Measurements from ENCODE around the gene SLC25A21.

SLC25A21 gene

DNA sequence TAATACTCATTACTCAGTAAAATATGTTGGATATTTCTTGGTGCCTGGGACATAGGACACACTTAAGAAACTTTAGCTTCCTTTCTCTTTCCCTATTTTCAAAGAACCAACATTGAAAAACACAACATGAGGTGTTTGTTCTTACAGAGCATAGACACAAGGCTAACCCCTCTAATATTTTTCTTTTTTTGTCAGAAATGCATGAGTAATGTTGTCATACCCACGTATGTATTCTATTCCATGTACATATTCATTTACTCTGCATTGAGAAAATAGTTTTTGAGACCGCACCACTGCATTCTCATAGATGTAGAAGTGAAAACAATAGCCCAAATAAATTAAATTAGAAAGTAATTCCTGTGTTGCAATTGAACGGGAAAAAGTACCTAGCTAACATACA lies 497.7 kb downstream of the SLC25A21 start:
- in situ Hi-C loops (cut with HindIII; ENCODE audit: low sequenced_read_pairs) = no loop called here

DNA sequence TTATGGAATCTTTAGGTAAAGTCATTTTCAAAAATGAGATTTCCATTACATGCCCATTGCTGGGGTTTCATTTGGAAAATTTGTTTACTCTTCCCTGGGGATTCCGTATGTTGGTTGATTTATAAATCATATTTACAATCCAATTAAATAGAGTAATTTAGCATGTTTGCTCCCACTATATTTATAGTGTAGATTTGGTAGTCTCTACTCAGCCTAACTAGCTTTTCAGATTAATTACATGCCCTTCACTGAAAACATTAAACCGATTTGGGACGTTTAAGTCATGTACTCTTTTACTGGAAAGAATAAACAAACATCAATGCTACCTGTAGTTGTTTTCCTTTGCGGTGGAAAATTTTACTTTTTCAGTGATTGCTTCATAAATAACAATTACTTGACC lies 500.3 kb downstream of the SLC25A21 start:
- in situ Hi-C loops (cut with HindIII; ENCODE audit: low sequenced_read_pairs) = no loop called here

DNA sequence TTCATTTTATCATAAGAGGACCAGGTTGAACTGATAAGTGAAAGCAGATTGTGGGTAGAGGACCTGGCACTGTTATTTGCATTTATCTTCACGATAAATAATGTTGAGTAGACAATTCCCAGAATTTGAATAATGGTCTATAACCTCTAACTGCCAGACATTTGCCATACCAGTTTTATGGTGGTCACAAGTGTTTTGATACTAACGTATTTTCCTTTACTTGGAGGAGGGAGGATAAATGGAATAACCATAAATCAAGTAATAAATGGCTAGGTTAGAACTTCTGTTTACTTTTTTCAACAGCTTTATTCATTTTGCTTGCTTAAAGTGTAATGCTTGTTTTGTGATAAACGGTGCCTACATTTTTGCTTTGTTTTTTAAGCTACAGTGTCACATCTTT lies 501.3 kb downstream of the SLC25A21 start:
- in situ Hi-C loops (cut with HindIII; ENCODE audit: low sequenced_read_pairs) = no loop called here

DNA sequence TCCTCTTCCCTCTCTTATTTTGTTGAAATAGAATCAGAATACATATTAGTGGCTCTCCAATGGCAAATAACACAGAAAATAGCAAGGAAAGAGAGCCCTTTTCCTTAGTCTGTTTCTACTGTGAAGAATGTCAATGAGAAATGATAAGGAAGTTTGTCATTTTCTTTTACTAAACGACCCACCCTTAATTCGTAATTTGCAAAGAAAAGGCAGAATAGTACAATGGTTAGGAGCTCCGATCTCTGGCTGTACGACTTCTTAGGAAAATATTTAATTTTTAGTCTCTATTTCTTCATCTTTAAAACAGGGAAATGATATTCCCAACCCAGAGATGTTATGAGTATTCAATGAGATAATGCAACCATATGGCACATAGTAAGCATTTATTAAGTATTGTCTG lies 504.7 kb downstream of the SLC25A21 start:
- in situ Hi-C loops (cut with HindIII; ENCODE audit: low sequenced_read_pairs) = no loop called here

DNA sequence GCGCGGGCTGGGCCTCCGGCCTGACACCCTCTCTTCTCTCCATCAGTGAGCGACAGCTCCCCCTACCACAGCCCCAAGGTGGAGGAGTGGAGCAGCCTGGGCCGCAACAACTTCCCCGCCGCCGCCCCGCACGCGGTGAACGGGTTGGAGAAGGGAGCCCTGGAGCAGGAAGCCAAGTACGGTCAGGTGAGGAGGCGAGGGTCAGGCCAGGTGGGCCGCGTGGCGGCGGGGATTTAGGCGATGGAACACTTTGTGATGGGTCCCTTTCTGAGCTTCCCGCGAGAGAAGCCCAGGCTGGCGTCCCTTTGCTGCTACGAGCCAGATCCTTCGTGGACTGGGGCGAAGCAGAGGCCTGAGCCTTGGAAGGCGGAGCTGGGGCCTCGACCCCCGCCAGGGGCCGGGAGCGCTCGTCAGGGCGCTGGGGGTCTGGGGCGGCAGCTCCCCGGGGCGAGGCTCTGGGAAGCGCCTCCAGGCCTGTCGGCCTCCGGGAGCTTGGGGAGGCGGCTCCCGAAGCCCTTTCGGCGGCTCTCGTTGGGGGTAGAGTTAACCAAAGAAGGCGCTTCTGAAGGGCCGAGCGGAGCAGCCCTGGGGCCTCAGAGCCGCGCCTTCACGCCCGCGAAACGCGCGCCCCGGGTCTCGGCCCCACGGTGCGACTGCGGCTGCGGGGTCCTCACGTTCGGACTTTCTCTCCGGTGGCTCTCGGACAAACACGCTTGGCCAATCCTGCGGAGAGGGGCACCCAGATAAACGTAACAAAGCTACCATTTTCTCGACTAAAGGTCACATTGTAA lies 505.8 kb downstream of the SLC25A21 start:
- in situ Hi-C loops (cut with HindIII; ENCODE audit: low sequenced_read_pairs) = no loop called here

DNA sequence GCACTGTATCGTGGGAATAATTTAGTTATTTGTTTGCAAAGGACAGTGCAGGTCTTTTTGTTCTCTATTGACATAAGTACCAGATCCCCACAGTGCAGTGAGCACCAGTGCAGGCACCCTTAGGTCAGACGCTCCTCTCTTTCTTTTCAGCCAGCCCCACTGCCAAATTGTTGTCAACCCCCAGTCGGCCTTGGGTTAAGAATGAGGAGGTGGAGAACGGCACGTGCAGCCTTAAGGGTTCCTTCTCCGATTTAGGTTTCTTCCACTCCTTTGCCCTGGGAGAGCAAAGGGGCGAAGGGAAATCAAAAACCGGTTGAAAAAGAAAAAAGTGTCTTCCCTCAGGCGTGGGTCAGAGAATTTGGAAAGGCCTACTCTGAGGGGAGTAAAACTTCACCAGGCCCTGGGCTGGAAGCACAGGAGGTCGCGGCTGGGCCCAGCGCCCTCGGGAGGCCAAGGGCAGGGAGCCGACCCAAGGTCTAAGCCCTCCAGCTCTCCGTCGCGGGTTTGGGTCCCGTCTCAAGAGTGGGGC lies 506.5 kb downstream of the SLC25A21 start:
- in situ Hi-C loops (cut with HindIII; ENCODE audit: low sequenced_read_pairs) = no loop called here

DNA sequence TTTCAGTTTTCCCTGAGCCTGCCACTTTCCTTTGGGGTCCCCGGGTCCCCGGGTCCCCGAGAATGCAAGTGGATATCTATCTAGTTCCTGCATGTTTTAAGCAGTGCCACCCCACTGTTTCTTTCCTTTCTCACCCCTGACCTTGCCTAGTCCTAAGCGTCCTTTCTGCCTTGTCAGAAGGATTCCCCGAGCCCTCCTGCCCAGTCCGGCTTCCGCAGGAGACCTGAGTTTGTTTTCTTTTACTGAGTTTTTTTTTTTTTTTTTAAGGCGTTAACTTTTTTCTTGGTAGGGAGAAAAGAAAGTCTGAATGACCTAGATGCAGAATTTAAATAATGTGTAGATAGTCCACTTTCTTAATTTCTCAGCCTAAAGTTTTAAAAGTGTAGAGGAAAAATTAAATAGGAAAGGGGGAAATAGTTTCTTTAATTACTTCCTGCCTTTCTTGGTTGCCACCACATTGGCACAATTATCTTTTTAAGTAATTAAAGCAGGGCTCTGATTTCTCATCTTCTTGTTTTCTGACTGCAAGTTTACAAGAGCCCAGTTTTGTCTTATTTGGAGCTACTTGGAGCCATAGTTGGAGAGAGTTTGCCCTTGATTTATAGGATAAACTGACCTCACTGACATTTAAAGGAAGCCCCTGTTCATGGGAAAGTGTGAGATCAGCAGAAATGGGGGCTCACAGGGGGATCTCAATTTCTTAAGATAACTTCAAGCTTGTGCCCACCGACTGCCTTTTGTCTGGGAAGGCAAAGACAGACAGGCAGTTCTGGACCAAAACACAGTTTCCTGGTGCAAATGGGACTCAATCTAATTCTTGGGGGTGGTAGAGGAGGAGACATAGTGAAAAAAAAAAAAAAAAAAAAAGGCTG lies 507.8 kb downstream of the SLC25A21 start:
- in situ Hi-C loops (cut with HindIII; ENCODE audit: low sequenced_read_pairs) = no loop called here

DNA sequence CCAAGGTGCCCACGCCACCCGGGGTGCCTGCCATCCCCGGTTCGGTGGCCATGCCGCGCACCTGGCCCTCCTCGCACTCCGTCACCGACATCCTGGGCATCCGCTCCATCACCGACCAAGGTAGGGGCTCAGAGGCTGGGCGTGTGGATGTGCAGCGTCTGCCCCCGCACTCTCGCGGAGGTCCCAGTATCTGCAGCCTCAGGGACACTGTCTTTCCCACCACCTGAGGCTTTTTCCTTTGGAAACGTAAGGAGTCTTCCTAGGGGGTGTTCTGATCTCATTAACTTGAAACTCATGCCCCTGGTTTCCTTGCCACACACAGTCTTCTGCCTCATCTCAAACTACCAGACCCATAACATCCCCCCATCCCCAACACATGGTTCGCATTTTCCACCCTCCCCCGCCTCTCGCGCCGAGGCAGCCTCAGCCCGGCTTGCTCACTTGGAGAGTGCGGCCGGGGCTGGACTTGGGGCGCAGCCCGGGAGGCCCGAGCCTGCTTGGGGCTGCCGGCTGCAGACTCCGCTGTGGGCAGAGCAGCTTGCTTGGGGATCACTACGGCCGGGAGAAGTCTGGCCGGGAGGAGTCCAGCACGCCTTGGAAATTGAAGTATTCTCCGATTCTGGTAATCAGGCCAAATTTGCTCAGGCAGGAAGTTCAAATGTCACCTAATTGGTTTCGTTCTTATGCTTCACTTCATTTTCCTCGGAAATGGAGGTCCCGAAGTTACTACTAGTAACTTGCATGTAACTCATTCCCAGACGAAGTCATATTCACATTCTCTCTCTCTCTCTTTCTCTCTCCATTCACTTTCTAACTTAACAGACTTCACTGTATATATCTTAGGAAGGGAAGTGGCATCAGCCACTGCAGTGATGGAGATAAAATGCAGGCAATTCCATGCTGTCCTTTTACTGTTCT lies 508.7 kb downstream of the SLC25A21 start:
- in situ Hi-C loops (cut with HindIII; ENCODE audit: low sequenced_read_pairs) = no loop called here

DNA sequence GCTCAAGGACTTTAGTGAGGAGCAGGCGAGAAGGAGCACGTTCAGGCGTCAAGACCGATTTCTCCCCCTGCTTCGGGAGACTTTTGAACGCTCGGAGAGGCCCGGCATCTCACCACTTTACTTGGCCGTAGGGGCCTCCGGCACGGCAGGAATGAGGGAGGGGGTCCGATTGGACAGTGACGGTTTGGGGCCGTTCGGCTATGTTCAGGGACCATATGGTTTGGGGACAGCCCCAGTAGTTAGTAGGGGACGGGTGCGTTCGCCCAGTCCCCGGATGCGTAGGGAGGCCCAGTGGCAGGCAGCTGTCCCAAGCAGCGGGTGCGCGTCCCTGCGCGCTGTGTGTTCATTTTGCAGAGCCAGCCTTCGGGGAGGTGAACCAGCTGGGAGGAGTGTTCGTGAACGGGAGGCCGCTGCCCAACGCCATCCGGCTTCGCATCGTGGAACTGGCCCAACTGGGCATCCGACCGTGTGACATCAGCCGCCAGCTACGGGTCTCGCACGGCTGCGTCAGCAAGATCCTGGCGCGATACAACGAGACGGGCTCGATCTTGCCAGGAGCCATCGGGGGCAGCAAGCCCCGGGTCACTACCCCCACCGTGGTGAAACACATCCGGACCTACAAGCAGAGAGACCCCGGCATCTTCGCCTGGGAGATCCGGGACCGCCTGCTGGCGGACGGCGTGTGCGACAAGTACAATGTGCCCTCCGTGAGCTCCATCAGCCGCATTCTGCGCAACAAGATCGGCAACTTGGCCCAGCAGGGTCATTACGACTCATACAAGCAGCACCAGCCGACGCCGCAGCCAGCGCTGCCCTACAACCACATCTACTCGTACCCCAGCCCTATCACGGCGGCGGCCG lies 509.6 kb downstream of the SLC25A21 start:
- in situ Hi-C loops (cut with HindIII; ENCODE audit: low sequenced_read_pairs) = no loop called here

DNA sequence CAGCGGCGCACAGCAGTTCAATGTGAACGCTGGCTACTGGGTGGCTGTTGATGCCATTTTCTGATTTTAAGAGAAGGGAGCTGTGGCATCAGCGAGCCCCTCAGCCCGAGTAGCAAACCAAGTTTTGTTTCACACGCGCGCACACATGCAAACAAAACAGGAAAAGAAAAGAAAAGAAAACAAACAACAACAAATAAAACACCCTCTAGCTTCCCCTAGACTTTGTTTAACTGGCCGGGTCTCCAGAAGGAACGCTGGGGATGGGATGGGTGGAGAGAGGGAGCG lies 510.2 kb downstream of the SLC25A21 start:
- in situ Hi-C loops (cut with HindIII; ENCODE audit: low sequenced_read_pairs) = no loop called here

DNA sequence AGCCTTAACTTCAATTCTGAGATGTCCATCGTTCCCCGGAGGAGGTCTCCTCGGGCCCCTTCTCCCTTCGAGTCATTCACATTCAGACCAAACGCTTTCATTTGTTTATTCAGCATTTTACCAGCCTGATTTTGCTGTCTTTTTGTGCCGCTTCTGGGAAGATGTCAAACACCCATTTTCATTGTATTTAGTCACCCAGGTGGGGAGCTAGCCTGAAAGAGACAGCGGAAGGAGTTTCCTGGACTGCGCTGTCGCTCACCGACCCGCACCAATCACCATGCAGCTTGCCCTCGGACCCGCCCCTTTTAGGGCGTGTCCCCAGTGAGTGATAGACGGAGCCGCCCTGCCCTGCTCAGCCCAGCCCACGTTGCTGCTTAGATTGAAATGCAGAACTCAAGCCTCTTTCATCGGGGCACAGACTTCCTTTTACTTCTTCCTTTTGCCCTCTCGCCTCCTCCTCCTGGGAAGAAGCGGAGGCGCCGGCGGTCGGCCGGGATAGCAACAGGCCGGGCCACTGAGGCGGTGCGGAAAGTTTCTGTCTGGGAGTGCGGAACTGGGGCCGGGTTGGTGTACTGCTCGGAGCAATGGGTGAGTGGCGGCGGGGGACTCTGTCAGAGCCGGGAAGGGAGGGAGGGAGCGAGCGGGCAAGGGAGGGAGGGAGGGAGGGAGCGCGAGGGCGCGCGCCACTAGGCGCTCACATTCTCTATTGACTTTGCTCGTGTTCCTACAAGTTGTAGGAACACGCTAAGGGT lies 510.7 kb downstream of the SLC25A21 start, which contains the start of gene PAX9:
TSS of gene PAX9 (plus strand) at position 355 of the 752 bp plus-strand sequence. CDS start at position 585, 230 bp downstream.
- in situ Hi-C loops (cut with HindIII; ENCODE audit: low sequenced_read_pairs) = no loop called here

DNA sequence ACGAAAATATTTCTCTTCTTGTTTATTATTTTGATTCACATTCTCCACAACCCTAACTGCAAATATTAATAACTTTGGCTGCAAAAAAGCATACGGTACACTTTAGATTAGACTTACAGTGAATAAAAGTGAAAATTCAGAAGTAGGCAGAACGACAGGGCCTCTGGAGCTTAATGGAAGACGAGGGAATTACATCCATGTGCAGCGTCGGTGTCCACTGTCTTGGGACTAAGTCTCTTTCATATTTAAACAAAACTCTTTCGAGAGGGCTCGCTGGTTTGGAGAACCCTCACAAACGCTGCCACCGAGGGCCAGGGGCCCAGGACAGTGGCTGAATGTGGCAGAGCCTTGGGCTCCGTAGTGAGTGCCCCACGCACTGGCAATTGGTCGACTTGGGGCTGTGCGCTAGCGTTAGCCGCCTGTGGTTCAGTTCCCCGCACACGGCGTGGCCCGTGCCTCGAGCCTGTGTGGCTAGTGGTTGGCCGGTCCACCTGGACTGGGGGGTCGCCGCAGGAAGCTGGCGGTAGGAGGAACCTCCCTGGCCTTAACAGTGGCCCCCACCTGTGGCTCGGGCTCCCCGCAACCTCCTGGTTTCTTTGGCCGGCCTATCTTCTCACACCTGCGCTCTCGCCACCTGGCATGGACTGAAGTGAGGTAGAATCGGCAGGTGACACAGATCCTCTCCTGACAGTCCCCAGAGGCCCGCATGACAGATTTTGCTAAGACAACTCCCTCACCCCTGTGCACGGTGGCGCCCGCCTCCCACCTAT lies 511.5 kb downstream of the SLC25A21 start:
- in situ Hi-C loops (cut with HindIII; ENCODE audit: low sequenced_read_pairs) = no loop called here

DNA sequence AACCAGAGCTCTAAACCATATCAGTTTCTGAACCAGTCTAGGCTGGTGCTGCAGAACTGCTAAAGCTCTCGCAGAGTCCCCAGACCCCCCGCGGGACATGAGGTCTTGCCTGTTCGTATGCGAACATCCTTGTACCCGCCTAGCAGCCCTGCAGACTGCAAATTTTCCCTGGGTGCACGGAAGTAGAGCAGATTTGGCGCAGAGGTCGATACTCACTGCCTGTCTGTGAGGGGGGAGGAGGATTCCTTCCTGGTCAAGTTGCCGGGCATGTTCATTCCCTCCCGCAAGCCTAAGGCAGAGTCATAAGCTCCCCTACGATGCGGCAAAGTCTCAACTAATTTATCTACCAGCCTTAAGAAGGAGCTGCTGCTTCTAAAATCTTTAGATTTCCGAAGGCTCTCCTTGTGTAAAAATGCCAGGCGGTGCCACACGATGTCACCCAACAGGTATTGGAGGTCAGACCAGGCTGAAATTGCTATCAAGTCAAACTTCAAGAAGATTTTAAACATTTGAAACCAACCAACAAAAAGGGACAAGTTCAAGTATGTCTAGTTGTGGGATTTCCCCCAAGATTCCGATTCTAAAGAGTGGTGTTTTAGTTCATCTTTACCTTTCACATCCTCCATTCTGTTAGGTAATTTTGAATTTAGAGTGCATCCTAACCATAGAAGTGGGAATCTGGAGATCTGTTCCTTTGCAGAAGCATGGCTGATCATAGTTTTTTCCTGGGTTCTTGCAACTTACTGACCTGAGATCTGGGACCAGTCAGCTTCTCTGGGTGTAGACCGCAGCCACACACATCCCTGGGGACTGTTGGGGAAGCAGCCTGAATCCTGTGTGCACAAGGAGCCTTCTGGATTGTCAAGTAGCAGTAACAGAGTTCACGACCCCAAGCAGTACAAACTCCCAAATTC lies 512.3 kb downstream of the SLC25A21 start:
- in situ Hi-C loops (cut with HindIII; ENCODE audit: low sequenced_read_pairs) = no loop called here

DNA sequence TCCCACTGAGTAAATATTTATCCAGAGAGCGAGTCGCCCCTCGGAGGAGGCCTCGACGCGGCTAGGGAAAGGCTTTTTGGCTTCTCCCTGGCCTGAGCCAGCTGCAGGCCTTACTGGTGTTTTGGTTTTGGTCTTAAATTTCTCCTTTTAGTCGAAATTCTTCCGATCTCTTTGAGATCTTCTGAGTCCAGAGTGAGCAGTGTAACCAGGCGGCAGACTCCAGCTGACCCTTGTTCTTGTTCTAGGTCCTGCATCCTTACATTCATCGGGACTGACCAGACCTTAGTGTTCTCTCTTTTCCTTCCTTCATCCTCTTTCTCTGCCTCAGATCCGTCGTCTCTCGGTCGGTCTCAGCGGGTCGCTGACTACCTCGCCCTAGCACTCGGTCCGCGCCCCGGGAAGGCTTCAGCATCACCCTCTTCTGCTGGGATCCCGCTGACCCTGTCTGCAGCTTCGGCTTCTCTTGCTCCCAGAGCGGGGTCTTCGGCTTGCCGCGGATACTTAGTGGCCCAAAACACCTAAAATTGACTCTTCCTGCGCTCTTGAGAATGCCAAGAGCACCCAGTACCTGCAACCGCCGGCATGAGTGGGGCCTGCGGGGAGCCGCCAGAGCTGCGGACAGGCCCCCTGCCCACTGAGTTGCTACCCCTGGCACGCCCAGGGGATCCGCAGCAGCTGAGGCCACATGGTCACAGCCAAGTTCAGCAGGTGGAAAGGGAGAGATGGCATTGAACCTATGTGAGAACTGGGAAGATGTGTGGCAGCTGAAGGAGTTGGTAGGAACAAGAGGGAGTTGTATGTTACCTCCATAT lies 513.2 kb downstream of the SLC25A21 start:
- in situ Hi-C loops (cut with HindIII; ENCODE audit: low sequenced_read_pairs) = no loop called here

DNA sequence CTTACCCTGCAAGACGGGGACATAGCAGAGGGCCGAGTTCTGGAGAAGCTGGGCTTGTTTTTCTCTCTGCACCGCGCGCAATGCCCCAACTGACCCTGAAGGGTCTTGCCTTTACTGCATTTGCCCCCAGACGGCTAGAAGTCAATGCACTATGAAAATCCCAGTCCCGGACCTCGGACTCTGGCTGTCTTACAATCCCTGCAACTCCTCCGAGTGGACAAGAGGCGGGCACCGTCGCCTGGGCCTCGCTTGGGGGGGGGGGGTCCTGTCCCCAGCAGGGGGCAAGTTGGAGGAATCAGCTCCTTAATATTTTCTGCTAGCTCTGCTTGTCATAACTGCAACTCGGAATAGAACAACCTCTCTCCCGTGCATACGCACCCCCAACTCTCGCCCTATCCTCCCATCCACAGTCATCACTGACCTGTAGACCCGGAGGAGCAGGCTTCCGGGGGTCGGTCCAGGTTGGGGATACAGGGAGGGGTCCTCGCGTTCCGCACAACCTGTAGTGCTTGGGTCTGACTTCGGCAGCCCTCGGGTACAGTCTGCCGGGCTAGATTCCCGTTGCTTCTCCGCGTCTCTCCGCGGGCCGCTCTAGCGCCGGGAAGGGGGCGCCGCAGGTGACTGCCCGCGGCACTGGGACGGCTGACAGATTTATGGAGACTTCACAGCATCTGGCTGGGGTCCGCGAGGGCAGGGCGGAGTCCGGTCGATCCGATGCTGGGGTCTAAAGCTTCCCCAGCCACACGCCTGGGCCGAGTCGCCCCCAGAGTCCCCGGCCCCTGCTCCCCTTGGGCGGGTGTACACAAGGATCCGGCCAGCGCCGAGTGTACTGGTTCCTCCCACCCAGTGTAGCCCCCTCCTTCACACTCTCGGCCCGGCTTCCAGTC lies 514.0 kb downstream of the SLC25A21 start:
- in situ Hi-C loops (cut with HindIII; ENCODE audit: low sequenced_read_pairs) = no loop called here

Measured in DLD1 (cell line).